ENCODE data around the gene NCK2. TPM values are rescaled to one million over a fixed set of nuclear protein-coding genes. Genes with fewer than 3 reads are reported as not detected.

Gene NCK2
- total RNA-seq, 1 experiment from 2014 or later, result 26.7 TPM

GRCh38 chr2:105771836-105772235, 27.1 kb downstream of the NCK2 start:
- ATAC-seq (no peak), DNase-seq (ENCODE audit: low read depth, low spot score) (no peak)
- Histone ChIP-seq H3K9ac (ENCODE audit: low read length) (no peak overlapping the region), H3K4me3 (replicated peaks in 1 of 2; ENCODE audit: low read depth in 1 of 2, low read length in 2 of 2) (no peak overlapping the region), H3K36me3 (ENCODE audit: control insufficient read depth in 1 of 2, insufficient read depth in 2 of 2, low read length in 2 of 2) (no peaks in the 10 kb centered on the region), H2AFZ (ENCODE audit: low read depth, low read length, poor library complexity, severe bottlenecking) (no peak overlapping the region), H3K4me2 (ENCODE audit: low read length) (no peak overlapping the region), H4K20me1 (ENCODE audit: insufficient read depth) (0 out of 2 replicates have a peak, but pooled peaks cover 4% of the 10 kb centered on the region), H3K4me1 (ENCODE audit: control insufficient read depth in 1 of 2, insufficient read depth in 2 of 2, low read length in 2 of 2) (no peaks in the 10 kb centered on the region), H3K27me3 (ENCODE audit: insufficient read depth, low read length) (no peaks in the 10 kb centered on the region), H3K27ac (ENCODE audit: low read depth, low read length) (no peak overlapping the region), H3K9me2 (ENCODE audit: insufficient read depth) (no peaks in the 10 kb centered on the region), H3K9me3 (ENCODE audit: control insufficient read depth in 1 of 2, insufficient read depth in 1 of 2, low read depth in 1 of 2, low read length in 2 of 2) (no peaks in the 10 kb centered on the region), H3K79me2 (ENCODE audit: insufficient read depth, low read length) (peaks cover 21% of the 10 kb centered on the region; the same call in 1 of the 2 replicates)
- BruUV-seq (replicated peaks), result no TSS peak
- ChIA-PET POLR2A (no interaction called here), RAD21 (ENCODE audit: low non-redundant PET in 1 of 2, low total read pairs in 2 of 2, uncharacterized antibody in 2 of 2, unreplicated experiment in 2 of 2) (no interaction called here), CTCF (no interaction called here)
- no peak for TF ChIP-seq SP1 (IDR thresholded peaks at IDR 0.05; ENCODE audit: low read depth)
- TF ChIP-seq, protein P1, sequence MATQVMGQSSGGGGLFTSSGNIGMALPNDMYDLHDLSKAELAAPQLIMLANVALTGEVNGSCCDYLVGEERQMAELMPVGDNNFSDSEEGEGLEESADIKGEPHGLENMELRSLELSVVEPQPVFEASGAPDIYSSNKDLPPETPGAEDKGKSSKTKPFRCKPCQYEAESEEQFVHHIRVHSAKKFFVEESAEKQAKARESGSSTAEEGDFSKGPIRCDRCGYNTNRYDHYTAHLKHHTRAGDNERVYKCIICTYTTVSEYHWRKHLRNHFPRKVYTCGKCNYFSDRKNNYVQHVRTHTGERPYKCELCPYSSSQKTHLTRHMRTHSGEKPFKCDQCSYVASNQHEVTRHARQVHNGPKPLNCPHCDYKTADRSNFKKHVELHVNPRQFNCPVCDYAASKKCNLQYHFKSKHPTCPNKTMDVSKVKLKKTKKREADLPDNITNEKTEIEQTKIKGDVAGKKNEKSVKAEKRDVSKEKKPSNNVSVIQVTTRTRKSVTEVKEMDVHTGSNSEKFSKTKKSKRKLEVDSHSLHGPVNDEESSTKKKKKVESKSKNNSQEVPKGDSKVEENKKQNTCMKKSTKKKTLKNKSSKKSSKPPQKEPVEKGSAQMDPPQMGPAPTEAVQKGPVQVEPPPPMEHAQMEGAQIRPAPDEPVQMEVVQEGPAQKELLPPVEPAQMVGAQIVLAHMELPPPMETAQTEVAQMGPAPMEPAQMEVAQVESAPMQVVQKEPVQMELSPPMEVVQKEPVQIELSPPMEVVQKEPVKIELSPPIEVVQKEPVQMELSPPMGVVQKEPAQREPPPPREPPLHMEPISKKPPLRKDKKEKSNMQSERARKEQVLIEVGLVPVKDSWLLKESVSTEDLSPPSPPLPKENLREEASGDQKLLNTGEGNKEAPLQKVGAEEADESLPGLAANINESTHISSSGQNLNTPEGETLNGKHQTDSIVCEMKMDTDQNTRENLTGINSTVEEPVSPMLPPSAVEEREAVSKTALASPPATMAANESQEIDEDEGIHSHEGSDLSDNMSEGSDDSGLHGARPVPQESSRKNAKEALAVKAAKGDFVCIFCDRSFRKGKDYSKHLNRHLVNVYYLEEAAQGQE (IDR thresholded peaks at IDR 0.05; ENCODE audit: low read depth), result no peak
- no peak for TF ChIP-seq CBX3 (IDR thresholded peaks at IDR 0.05; ENCODE audit: low read depth)
- TF ChIP-seq RAD21 (IDR thresholded peaks at IDR 0.05; ENCODE audit: low read depth), result no peak
- no peak for TF ChIP-seq ATF3 (IDR thresholded peaks at IDR 0.05)
- TF ChIP-seq EZH2phosphoT487 (IDR thresholded peaks at IDR 0.05; ENCODE audit: borderline replicate concordance), result no peak
- intact Hi-C loops (cut with micrococcal nuclease), result no loop called here

- ChIA-PET POLR2A (no interaction called here), CTCF (no interaction called here), RAD21 (ENCODE audit: low non-redundant PET in 1 of 2, low total read pairs in 2 of 2, uncharacterized antibody in 2 of 2, unreplicated experiment in 2 of 2) (no interaction called here)
- Histone ChIP-seq H3K79me2 (ENCODE audit: insufficient read depth, low read length) (peaks cover 21% of the 10 kb centered on the region; the same call in 1 of the 2 replicates), H3K27me3 (ENCODE audit: insufficient read depth, low read length) (no peaks in the 10 kb centered on the region), H3K9me3 (ENCODE audit: control insufficient read depth in 1 of 2, insufficient read depth in 1 of 2, low read depth in 1 of 2, low read length in 2 of 2) (no peaks in the 10 kb centered on the region), H3K27ac (ENCODE audit: low read depth, low read length) (no peak overlapping the region), H3K36me3 (ENCODE audit: control insufficient read depth in 1 of 2, insufficient read depth in 2 of 2, low read length in 2 of 2) (no peaks in the 10 kb centered on the region), H3K4me3 (replicated peaks in 1 of 2; ENCODE audit: low read depth in 1 of 2, low read length in 2 of 2) (no peak overlapping the region), H2AFZ (ENCODE audit: low read depth, low read length, poor library complexity, severe bottlenecking) (no peak overlapping the region), H3K9ac (ENCODE audit: low read length) (no peak overlapping the region), H3K9me2 (ENCODE audit: insufficient read depth) (no peaks in the 10 kb centered on the region), H3K4me1 (ENCODE audit: control insufficient read depth in 1 of 2, insufficient read depth in 2 of 2, low read length in 2 of 2) (no peaks in the 10 kb centered on the region), H4K20me1 (ENCODE audit: insufficient read depth) (0 out of 2 replicates have a peak, but pooled peaks cover 4% of the 10 kb centered on the region), H3K4me2 (ENCODE audit: low read length) (no peak overlapping the region)
- ATAC-seq, result no peak
- intact Hi-C loops (cut with micrococcal nuclease), result no loop called here
- BruUV-seq (replicated peaks), result no TSS peak
- DNase-seq (ENCODE audit: low read depth, low spot score), result no peak
- no peak for TF ChIP-seq EGR1 (IDR thresholded peaks at IDR 0.05; ENCODE audit: low read depth)
- no peak for TF ChIP-seq CEBPB (IDR thresholded peaks at IDR 0.05; ENCODE audit: low read depth)
- no peak for TF ChIP-seq FOSL1 (IDR thresholded peaks at IDR 0.05; ENCODE audit: low read depth)
- no peak for TF ChIP-seq ATF3 (IDR thresholded peaks at IDR 0.05)
- TF ChIP-seq EZH2phosphoT487 (IDR thresholded peaks at IDR 0.05; ENCODE audit: borderline replicate concordance), result no peak
- TF ChIP-seq ZBTB33 (IDR thresholded peaks at IDR 0.05; ENCODE audit: extremely low read depth, insufficient replicate concordance, low read length), result no peak
- TF ChIP-seq SP1 (IDR thresholded peaks at IDR 0.05; ENCODE audit: low read depth), result no peak
- TF ChIP-seq EZH2 (IDR thresholded peaks at IDR 0.05), result no peak
- no peak for TF ChIP-seq MAX (IDR thresholded peaks at IDR 0.05)
- no peak for TF ChIP-seq RAD21 (IDR thresholded peaks at IDR 0.05; ENCODE audit: low read depth)
- TF ChIP-seq YY1 (IDR thresholded peaks at IDR 0.05; ENCODE audit: extremely low read depth, insufficient replicate concordance, low read depth, low read length), result no peak
- no peak for TF ChIP-seq JUND (IDR thresholded peaks at IDR 0.05)
- TF ChIP-seq TCF7L2 (IDR thresholded peaks at IDR 0.05; ENCODE audit: borderline replicate concordance, extremely low read depth, insufficient read depth, insufficient read length), result no peak
These were observed 27.6 kb downstream of the NCK2 start for GRCh38 chr2:105772362-105772761.
